ENCODE measurements around the gene ENO1.
"Not testable (repeated sequence)": the region's sequence is repeated elsewhere in the genome, so short reads cannot be mapped to it uniquely, and the experiment has no call there.

The ENO1 gene

GRCh38 chr1:8839990-8840389 is 38.5 kb downstream of the ENO1 start:
- Mint-ChIP-seq H3K27me3 (ENCODE audit: low read depth) (peaks cover 11% of the 10 kb centered on the region), H3K4me1 (peaks cover 40% of the 10 kb centered on the region), H3K9me3 (peaks cover 5% of the 10 kb centered on the region), H3K36me3 (ENCODE audit: low read depth) (no peaks in the 10 kb centered on the region), H3K27ac (peak overlapping the region in 1 of 3 experiments; percentile 43), H3K4me3 (no peak overlapping the region)
- TF ChIP-seq CTCF (IDR thresholded peaks at IDR 0.05; ENCODE audit: unreplicated experiment in 3 of 3), result no peak

DNA sequence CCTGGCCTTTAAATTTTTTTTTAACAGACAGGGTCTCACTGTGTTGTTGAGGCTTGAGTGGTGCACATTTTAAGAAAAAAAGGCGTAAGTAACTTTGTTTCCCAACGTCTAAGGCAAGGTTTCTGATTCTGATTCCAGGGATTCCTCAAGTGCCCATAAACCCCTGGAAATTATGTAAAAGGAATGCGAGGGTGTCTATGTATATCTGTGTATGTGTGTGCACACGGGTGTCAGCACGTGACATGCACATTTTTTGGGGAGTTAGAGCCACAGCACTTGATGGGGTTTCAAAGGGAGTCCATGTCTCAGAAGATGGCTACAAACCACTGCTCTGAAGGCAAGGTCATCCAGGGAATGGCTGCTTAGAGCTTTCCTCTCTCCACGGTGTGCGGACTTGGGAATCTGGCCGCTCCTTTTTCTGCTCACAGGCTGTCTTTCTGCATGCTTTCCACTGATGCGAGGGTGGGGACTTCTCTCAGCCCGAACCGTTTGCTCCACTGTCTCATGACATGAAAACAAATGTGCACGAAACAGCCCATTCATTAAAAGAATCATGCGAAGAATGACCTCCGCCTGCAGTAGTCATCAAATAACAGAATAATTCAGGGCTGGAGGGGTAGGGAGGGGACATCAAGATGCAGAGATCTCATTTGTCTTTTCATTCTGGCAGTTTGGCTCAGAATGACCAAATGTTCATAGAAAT is 42.4 kb downstream of the ENO1 start:
- TF ChIP-seq CTCF (IDR thresholded peaks at IDR 0.05; ENCODE audit: unreplicated experiment in 3 of 3), result no peak
- H3K4me3 Mint-ChIP-seq, result peak overlapping the region in 2 of 3 experiments; percentile 7 to 32
- H3K36me3 Mint-ChIP-seq (ENCODE audit: low read depth), result no peaks in the 10 kb centered on the region
- no peaks in the 10 kb centered on the region for H3K27me3 Mint-ChIP-seq (ENCODE audit: low read depth)
- H3K4me1 Mint-ChIP-seq, result peaks cover 22% of the 10 kb centered on the region
- H3K9me3 Mint-ChIP-seq, result peaks cover 5% of the 10 kb centered on the region
- peak overlapping the region; percentile 7 to 16 (median 14) for H3K27ac Mint-ChIP-seq

DNA sequence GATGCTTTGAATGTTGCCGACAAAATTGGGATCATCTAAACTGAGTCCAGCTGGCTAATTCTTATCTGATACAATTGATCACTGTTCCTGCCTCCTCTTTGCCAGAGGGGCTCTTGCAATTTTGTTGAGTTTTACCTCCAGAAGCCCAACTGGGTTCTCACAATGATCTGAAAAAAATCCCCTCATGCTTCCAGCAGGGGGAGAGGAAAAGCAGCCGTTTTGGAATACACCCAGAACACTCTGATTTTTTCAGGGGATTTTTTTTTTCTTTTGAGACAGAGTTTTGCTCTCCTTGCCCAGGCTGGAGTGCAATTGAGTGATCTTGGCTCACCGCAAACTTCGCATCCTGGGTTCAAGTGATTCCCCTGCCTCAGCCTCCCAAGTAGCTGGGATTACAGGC is 47.1 kb downstream of the ENO1 start:
- H3K36me3 Mint-ChIP-seq (ENCODE audit: low read depth), result no peaks in the 10 kb centered on the region
- peaks cover 15% of the 10 kb centered on the region for H3K4me1 Mint-ChIP-seq

DNA sequence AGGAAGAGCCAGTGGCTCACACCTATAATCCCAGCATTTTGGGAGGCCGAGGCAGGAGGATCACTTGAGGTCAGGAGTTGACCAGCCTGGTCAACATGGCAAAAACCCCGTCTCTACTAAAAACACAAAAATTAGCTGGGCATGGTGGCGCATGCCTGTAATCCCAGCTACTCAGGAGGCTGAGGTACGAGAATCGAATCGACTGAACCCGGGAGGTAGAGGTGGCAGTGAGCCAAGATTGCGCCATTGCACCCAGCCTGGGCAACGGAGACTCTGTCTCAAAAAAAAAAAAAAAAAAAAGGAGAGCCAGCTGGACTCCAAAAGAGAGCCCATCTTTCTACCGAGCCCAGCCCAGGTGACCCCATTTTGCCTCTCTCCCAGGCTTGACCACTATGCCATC is 47.8 kb downstream of the ENO1 start:
- H3K4me1 Mint-ChIP-seq, result peaks cover 14% of the 10 kb centered on the region
- not testable (repeated sequence) for H3K4me3 Mint-ChIP-seq; H3K36me3 Mint-ChIP-seq (ENCODE audit: low read depth); H3K27me3 Mint-ChIP-seq (ENCODE audit: low read depth); H3K9me3 Mint-ChIP-seq
- peak overlapping the region in 1 of 3 experiments; percentile 37 for H3K27ac Mint-ChIP-seq

More for the DNA sequence above, 47.1 kb downstream of the ENO1 start:
- Mint-ChIP-seq H3K9me3 (no peaks in the 10 kb centered on the region), H3K27ac (peak overlapping the region in 1 of 3 experiments; percentile 37), H3K4me3 (no peak overlapping the region), H3K27me3 (ENCODE audit: low read depth) (peaks cover 4% of the 10 kb centered on the region)
- TF ChIP-seq CTCF (IDR thresholded peaks at IDR 0.05; ENCODE audit: unreplicated experiment in 3 of 3), result peak; percentile 20 to 47 (median 47)

GRCh38 chr1:8825985-8826481 is 52.5 kb downstream of the ENO1 start:
- H3K36me3 Mint-ChIP-seq (ENCODE audit: low read depth), result no peaks in the 10 kb centered on the region
- TF ChIP-seq CTCF (IDR thresholded peaks at IDR 0.05; ENCODE audit: unreplicated experiment in 3 of 3), result no peak
- H3K4me1 Mint-ChIP-seq, result peaks cover 41% of the 10 kb centered on the region
- peak overlapping the region in 1 of 3 experiments; percentile 35 for H3K4me3 Mint-ChIP-seq
- peaks cover 14% of the 10 kb centered on the region for H3K27me3 Mint-ChIP-seq (ENCODE audit: low read depth)
- peak overlapping the region; percentile 54 to 93 (median 71) for H3K27ac Mint-ChIP-seq
- H3K9me3 Mint-ChIP-seq, result no peaks in the 10 kb centered on the region

DNA sequence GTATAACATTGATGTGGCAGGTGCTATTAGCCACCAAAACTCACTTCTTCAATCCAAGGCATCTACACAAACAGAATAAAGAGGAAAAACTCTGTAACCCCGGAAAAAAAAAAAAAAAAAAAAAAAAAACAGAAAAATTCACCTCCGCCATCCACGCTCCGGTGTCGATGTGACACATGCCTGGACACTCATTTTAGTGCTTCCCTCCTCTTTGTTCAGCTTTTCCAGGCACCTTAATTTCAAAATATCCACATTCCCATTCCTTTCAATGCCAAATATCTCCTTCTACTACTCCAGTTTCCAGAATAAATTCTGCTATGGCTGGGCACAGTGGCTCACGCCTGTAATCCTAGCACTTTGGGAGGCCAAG is 55.2 kb downstream of the ENO1 start:
- peaks cover 11% of the 10 kb centered on the region for H3K27me3 Mint-ChIP-seq (ENCODE audit: low read depth)
- H3K9me3 Mint-ChIP-seq, result no peaks in the 10 kb centered on the region
- TF ChIP-seq CTCF (IDR thresholded peaks at IDR 0.05; ENCODE audit: unreplicated experiment in 3 of 3), result no peak
- H3K4me1 Mint-ChIP-seq, result peaks cover 41% of the 10 kb centered on the region
- H3K4me3 Mint-ChIP-seq, result peak overlapping the region in 2 of 3 experiments; percentile 34 to 38
- peak overlapping the region; percentile 93 to 99 (median 95) for H3K27ac Mint-ChIP-seq
- H3K36me3 Mint-ChIP-seq (ENCODE audit: low read depth), result no peaks in the 10 kb centered on the region
